Loucy (cell line): ENCODE data around the gene PTPRA.

ENCODE experiments used
- CTCF ChIP-seq: fragments of 200-600 bp; sonication (generic); conservative IDR thresholded peaks from 2 replicates; pipeline ENCODE4 v1.5.1; 2014; ENCODE audit warnings: mild to moderate bottlenecking, antibody characterized with exemption, low read length
- EZH2phosphoT487 ChIP-seq: fragments of 200-600 bp; IDR thresholded peaks from 2 replicates; pipeline ENCODE4 v1.6.1; 2018; ENCODE audit warnings: antibody characterized with exemption, mild to moderate bottlenecking, moderate library complexity, borderline replicate concordance

DNA sequence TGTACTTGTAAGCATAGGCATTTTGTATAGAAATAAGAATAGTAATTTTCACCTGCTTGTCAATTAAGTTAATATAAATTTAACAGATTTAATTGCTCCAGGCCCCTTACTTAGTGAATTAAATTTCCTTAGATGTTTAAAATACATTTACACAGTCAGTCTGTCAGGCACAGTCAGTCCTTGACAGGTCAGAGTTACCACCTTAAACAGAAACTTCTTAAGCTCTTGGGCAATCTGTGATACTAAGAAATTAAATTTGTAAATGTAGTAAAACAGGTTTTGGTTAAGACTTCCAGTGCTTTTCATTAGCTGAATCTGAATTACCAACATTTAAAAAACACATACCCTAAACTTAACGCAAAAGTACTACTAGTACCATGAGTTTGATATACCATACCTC is 15.9 kb downstream of the PTPRA start:
- TF ChIP-seq CTCF (no peak), EZH2phosphoT487 (no peak)
